BJ (cell line): ENCODE results near the gene BCCIP. TPM values are rescaled to one million over a fixed set of nuclear protein-coding genes. Genes with fewer than 3 reads are reported as not detected.

Experiments
- CTCF ChIA-PET: fragments of 350-600 bp; formaldehyde crosslinking; extraction: SDS; loops from one replicate; lab custom pipeline; 2021; ENCODE audit warnings: antibody characterized with exemption, inconsistent platforms; lab: Yijun Ruan, JAX
- POLR2A ChIA-PET: fragments of 300-600 bp; sonication (Branson Sonifier 250); formaldehyde crosslinking; extraction: SDS; loops from one replicate; lab custom pipeline; 2021; ENCODE audit warnings: antibody characterized with exemption; lab: Charles Lee
- DNase-seq: peaks from one replicate; pipeline ENCODE4 v3.0.0-alpha.2; 2011; ENCODE audit warnings: low read depth
- H3K27me3 ChIP-seq: 2 replicates; pipeline ENCODE4 v1.6.0; 2011; ENCODE audit warnings: low read length; ENCODE audit not compliant: control insufficient read depth, insufficient read depth
- H3K36me3 ChIP-seq: 2 replicates; pipeline ENCODE4 v1.5.1; 2011; ENCODE audit warnings: low read length; ENCODE audit not compliant: control insufficient read depth, insufficient read depth
- H3K4me3 ChIP-seq: 2 replicates; pipeline ENCODE4 v1.5.1; 2011; ENCODE audit warnings: low read depth, mild to moderate bottlenecking, control low read depth, low read length
- polyA plus RNA-seq: library from polyadenylated mRNA; depleted of rRNA; stranded (reverse); fragments of >200 nt; gene quantifications from 2 replicates; pipeline ENCODE4 v1.2.3, GENCODE V29; 2011
- TF ChIP-seq, protein P1 (sequence below): IDR thresholded peaks from 2 replicates; pipeline ENCODE4 v1.5.1; 2011; ENCODE audit warnings: low read depth, mild to moderate bottlenecking, control low read depth, inconsistent platforms, low read length, moderate library complexity; ENCODE audit not compliant: insufficient read depth

BCCIP gene
- polyA plus RNA-seq, 1 experiment = 13.2 TPM

DNA sequence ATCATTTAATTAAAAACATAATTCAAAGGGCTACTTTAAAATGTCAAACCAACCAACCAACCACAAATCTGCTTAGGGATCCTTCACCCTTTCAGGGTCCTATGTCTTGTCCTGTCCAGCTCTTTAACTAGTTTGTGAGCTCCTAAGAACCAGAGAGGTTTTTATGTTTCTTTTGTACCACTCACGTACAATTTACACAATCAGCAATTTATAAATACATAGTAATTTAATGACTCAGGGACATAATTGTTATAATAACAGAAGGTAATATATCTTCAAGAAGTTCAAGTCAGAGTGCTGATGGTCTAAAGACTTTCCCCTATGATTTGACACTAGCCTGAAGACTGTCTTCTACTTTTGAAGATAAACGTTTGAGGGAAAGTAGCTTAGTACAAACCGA, 41.8 kb downstream of the BCCIP start:
- TF ChIP-seq, protein P1, sequence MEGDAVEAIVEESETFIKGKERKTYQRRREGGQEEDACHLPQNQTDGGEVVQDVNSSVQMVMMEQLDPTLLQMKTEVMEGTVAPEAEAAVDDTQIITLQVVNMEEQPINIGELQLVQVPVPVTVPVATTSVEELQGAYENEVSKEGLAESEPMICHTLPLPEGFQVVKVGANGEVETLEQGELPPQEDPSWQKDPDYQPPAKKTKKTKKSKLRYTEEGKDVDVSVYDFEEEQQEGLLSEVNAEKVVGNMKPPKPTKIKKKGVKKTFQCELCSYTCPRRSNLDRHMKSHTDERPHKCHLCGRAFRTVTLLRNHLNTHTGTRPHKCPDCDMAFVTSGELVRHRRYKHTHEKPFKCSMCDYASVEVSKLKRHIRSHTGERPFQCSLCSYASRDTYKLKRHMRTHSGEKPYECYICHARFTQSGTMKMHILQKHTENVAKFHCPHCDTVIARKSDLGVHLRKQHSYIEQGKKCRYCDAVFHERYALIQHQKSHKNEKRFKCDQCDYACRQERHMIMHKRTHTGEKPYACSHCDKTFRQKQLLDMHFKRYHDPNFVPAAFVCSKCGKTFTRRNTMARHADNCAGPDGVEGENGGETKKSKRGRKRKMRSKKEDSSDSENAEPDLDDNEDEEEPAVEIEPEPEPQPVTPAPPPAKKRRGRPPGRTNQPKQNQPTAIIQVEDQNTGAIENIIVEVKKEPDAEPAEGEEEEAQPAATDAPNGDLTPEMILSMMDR = no peak
- ChIA-PET CTCF (interaction anchor here (1.2 to 1.4 kb wide), 2 partner anchors 21 to 639 kb away, joined by 3 to 4 read pairs; no protein-coding TSS in a partner anchor), POLR2A (no interaction called here)
- Histone ChIP-seq H3K27me3 (no peaks in the 10 kb centered on the region), H3K36me3 (peaks cover 4% of the 10 kb centered on the region), H3K4me3 (no peak overlapping the region)
- no peak for DNase-seq

GRCh38 chr10:125866421-125867029, 43.2 kb downstream of the BCCIP start:
- Histone ChIP-seq H3K4me3 (no peak overlapping the region), H3K27me3 (no peaks in the 10 kb centered on the region), H3K36me3 (peaks cover 4% of the 10 kb centered on the region)
- CTCF ChIA-PET = no interaction called here
- TF ChIP-seq, protein P1 = no peak
- POLR2A ChIA-PET = no interaction called here
- no peak for DNase-seq

GRCh38 chr10:125868372-125868975, 45.1 kb downstream of the BCCIP start:
- ChIA-PET CTCF (interaction anchor here (0.5 to 1.9 kb wide), 8 partner anchors 11 to 1028 kb away, joined by 3 to 9 read pairs (median 4); no protein-coding TSS in a partner anchor), POLR2A (no interaction called here)
- Histone ChIP-seq H3K36me3 (peaks cover 4% of the 10 kb centered on the region), H3K4me3 (no peak overlapping the region), H3K27me3 (no peaks in the 10 kb centered on the region)
- DNase-seq = no peak
- TF ChIP-seq, protein P1 = peak; percentile 70

DNA sequence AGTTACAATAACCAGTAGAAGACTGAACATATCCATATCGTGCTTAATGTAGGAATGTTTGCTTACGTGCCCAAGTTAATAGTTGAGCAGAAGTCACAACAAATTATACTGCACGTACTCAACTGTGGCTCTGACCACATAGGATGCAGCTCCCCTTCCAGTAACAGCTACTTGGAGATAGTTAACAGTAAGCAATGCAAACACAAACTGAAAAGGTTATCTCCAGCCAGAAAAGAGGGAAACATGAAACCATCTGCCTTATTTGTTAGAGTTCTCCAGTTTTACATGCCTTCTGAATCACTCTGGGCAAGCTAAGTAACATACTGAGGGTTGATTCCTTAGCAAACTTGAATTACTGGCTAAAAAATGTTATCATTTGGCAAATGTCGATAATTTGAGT, 48.0 kb downstream of the BCCIP start:
- ChIA-PET POLR2A (interaction anchor here (0.6 kb wide), 1 partner anchor 52 kb away, joined by 3 read pairs; no protein-coding TSS in a partner anchor), CTCF (interaction anchor here (0.9 kb wide), 1 partner anchor 9 kb away, joined by 3 read pairs; no protein-coding TSS in a partner anchor)
- peaks cover 4% of the 10 kb centered on the region for H3K36me3 ChIP-seq
- H3K4me3 ChIP-seq = no peak overlapping the region
- TF ChIP-seq, protein P1 = no peak
- no peak for DNase-seq
- H3K27me3 ChIP-seq = no peaks in the 10 kb centered on the region
